Measurements from ENCODE around the gene PPP3R2.
"Not testable (repeated sequence)": the region's sequence is repeated elsewhere in the genome, so short reads cannot be mapped to it uniquely, and the experiment has no call there.

PPP3R2 gene

DNA sequence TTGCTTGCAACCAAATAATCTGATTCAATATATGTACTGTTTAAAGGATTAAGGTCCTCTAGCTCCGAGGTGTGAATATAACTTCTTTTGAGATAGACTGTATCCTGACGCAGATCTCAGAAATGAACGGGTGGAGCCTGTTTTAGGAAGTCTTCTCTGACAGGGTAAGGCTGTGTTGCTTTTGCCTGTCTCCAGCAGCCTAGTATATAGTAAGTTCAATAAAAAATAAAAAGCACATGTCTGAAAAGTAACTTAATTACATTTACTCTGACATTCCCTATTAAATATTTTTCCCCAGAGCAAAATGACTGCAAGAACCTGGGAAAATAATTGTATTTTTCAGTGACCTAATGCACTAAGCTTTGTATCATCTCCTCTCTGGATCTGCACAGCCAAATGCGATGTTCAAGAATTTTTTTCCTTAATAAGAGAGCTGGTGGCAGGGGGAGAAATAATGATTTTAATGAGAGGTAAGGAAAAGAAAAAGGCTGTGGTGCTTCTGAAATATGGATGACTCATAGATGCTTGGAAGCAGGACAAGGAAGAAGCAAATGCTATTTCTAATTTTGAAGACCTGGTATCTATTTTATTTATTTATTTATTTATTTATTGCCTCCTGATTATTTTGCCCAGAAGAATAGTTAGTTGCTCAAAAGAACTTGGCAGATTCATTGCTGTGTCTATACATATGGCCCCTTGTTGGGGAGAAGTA is 7.3 kb downstream of the PPP3R2 start:
- no peak for DNase-seq (ENCODE audit: low read depth)

DNA sequence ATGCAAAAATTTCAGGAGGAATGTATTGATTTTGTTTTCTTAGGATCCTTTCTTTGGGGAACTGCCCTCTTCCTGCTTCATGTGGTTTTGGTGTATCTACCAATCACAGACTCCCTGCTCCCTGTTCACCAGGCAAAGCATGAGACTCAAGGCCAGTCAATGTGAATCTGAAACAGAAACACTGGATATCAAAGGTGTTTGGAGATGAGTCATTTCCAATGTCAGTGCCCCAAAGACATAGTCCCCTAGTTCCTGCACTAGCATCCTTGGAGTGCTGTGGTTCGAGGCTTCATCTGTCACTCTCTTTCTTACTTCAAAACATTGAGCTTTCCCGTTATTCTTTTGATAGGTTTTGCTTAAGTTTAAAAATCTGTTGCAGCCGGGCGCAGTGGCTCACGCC is 8.1 kb downstream of the PPP3R2 start:
- DNase-seq (ENCODE audit: low read depth), result no peak

DNA sequence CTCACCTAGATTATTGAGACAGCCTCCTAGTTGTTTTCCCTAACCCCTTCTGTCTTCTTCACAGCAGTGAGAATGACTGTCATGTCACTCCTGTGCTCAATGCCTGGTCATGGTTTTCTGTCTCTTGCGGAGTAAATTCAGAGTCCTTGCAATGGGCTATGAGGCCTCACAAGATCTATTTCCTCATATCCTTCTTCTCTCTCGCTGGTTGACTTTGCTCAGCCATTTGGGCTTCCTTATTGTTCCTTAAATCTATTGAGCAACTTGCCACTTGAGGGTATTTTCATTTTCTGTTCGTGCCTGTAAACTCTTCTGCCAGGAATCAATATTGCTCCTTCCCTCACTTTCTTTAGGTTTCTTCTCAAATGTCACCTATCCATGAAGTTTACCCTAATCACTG is 9.0 kb downstream of the PPP3R2 start:
- DNase-seq (ENCODE audit: low read depth), result no peak

DNA sequence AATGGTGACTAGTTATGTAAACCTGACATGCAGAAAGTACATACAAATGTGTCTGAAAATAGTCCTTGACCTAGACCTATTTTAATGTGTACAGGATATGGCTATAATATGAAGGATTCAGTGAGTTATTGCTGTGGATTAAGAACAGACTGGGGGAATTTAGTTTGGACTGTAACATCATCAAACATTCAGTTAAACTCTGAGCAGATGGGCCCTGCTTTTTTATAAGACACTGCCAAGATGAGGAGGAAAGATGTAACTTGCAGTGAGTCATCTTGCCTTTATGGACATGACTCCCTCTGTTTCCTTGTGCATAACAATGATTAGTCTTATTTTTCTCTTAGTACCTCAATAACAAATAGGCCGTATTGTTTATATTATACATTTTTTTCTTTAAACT is 12.2 kb downstream of the PPP3R2 start:
- no peak for DNase-seq (ENCODE audit: low read depth)

DNA sequence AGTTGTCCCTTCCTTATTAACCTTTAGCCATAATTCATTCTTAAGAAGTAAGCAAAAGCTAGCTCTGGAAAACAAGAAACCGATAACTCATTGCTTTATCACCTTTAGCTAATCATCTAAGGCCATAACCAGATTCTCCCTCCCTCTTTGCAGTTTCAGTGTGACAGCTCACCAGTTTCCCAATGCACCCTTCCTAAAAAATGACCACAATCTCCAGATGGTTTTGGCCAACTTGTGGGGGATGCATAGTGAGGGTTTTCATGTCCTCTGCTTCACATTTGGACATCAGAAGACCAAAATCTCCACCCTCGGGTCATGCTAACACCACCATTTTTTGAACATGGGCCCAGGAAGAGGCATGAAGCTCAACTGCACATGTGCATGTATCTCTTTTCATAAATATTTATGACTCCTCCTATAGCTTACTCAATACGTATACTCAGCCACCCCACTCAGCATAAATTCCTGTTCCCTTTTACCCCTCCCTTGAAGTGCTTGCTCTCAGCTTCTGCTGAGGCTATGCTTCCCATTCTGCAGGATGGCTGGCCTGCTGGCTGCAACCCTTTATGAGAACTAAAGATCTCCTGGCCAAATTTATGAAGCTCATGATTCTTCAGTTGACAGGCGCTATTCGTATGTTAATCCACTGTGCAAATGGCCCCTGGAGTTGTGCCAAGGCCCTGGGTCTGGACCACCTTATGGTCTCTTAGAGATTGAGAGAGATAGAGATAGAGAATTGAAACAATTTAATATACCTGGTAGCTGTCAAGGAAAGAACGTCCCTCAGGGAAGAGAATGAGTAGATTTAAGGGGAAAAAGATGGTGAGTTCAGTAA is 14.8 kb downstream of the PPP3R2 start:
- DNase-seq (ENCODE audit: low read depth), result no peak

DNA sequence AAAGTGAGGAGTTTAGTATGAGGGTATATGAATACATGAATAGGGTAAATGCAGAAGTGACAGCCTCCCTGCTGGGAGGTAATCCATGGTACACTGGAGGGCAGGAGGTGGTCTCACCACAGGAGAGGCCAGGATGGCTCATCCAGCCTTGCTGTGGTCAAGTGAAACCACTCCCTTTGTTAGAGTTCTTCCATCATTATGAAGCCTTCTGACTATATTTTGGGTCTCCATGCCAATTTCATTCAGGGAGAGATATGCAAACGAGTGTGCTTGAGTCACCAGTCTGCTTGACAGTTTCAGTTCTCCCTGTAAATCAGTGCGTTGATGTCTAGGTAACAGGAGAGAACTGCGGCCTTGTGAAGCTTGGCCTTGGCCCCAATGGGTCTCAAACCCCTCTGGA is 16.4 kb downstream of the PPP3R2 start:
- no peak for DNase-seq (ENCODE audit: low read depth)

DNA sequence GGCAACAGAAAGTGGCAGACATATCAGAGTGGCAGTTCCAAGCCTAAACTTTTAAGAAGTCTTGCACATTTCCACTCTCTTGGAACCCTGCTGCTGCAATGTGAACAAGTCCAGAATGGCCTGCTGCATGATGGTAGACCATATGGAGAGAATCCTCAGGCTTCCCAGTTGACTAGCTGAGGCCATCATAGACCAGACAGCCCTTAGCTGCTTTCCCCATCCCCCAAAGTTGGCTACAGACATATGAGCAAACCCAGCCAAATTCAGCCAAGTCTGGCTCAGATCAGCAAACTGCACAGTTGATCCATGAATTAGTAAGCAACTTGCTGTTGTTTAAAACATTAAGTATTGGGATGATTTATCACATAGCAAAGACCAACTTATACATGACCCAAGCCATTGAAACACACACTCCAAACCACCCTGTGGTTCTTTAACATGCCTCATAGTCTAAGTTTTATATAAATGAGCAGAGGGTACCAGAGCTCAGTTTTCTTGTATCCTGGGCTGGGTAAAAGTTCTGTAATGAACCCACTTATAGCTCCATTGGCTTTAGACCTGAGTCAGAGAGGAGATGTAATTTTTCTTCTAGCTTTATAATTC is 19.9 kb downstream of the PPP3R2 start:
- no peak for DNase-seq (ENCODE audit: low read depth)

DNA sequence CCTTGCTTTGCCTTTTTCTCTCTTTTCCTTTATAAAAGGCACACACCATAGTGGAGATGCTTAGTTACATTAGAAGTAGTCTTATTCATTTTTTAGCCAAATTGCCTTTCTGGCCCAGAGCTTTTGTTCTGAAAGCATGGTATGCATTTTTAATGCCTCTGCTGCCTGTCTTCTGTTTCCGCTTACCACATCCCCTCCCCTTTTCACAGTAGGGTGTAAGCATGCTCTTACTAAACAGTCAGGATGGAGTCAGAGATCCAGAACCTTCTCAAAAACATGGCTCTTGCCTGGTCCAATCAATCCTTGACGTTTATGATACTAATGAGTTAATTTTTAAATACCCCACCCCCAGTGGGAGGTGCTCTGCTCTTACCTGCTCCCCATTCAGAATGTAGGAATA is 22.5 kb downstream of the PPP3R2 start:
- DNase-seq (ENCODE audit: low read depth), result no peak

DNA sequence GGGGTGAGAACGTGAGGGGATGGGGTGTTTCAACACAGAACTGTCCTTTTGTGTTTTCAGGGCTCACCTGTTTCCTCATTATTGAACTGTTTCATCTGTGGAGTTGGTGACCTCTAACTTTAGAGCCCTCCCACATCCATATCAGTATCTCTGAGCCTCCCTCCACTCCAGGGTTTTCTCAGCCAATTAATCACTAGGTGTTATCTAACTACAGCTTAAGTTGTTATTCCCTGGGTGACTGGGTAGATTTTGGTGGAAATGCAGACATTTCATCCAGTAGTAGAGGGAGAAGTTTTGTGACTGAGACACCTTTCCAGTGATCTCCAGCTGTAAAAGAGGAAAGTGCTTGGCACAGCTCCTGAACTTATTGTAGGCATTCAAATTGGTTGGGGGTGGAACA is 23.7 kb downstream of the PPP3R2 start:
- no peak for DNase-seq (ENCODE audit: low read depth)

DNA sequence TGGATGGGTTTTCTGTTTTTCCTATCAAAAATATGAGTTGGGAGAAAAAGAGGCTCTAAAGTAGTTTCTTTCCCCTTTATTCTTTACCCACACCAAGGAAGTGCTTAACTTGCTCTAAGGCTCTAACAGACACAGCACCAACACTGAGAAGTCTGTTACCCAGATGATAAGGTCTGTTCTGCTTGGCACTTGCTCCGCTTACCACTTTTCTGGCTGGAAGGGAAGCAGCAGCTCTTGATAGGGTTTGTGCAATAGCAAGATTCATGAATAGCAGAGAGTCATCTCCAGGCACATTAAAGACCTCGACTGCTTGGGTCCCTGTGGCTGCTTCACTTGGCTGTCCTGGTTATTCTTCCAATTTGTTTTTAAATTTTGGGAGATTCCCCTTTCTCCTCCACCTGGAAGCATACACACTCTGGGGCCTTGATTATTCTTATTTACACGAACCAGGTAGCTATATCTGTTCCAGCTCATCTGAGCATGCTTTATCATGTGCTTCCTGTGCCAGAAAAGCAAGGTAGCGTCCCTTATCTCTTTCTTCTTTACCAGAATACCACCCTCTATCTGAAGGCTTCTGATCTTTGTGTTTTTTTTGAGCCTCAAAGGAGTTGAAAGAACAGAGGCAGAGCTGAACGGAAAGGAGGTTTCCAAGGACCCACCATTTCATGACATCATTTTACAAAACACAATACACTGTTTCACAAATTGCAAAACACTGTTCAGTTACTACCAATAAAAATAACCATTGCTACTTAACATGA is 24.8 kb downstream of the PPP3R2 start:
- DNase-seq (ENCODE audit: low read depth), result no peak

DNA sequence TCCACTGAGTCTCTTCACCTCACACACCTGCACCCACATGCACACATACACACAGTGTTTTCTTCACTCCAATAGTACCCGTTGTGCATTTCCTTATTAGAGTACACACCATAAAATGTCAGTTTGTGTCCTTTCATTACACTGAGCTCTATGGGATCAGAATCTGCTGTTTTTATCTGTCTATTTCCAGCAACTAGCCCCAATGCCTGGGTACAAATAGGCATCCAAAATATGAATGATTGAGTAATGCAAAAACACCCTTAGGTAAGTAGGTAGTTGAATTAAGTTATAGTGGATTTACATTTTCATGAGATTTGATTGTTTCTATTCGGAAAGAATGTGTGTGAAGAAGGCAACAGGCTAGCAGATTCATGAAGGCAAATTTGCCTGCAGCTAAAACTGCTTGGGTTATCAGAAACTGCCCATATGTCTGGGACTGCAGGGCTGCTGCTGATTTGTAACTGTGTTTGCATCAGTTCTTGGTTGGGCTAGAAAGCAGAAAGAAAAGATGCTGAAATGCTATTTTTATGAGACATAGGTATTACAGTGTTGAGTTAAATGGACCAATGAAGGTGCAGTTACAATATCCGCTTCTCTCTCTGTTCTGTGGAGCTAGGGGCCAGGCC is 26.9 kb downstream of the PPP3R2 start:
- DNase-seq (ENCODE audit: low read depth), result no peak

DNA sequence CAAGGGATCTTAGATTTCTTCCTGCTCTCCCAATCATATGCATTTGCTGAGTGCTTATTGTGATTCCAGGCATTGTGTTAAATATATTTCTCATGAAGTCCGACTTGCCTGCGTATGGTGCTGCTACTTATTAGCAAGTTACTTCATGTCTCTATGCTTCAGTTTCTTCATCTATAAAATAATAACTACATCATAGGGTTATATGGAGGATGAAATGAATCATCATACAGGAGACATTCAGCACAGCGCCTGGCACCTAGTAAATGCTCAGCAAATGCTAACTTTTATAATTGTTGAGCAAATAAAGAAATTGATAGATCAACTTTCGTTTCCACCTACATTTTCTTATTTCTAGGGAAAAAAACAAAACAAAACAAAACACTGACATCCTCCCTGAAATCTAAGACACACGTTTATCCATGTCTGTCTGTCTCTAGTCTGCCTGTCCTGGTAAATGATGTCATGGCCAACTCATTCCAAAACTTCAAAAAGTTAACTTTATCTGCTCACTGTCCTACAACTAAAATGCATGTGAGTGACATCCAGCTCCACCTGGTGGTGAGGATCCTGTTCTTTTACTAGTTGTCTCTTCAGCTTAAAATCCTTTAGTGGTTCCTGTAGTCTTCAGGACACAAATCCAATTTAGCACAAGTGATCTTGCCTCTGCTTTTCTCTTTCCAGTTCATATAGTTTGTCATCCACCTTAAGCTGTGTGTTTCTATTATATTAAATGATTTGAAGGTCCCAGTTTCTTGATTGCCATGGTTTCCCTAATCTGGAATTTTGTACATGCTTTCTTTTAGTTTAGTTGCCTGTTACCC is 27.7 kb downstream of the PPP3R2 start:
- DNase-seq (ENCODE audit: low read depth), result no peak

DNA sequence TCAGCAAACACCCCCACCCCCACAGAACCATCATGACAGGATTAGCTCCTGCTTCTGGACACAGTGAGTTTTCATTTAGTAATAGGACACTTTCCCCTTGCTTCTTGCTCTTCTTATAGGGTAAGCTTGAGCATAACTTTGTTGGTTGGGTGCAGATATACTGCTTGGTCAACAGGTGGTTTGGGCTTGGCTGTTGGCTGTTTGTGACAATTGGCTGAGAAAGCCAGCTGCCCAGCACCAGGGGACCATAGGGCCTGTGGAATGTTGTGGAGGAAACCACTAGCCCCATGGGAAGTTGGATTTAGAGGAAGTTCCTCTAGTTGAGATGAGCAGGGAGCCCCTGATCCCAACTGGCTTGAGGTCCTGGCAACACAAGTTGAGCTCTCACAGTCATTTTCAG is 30.5 kb downstream of the PPP3R2 start:
- DNase-seq (ENCODE audit: low read depth), result no peak

DNA sequence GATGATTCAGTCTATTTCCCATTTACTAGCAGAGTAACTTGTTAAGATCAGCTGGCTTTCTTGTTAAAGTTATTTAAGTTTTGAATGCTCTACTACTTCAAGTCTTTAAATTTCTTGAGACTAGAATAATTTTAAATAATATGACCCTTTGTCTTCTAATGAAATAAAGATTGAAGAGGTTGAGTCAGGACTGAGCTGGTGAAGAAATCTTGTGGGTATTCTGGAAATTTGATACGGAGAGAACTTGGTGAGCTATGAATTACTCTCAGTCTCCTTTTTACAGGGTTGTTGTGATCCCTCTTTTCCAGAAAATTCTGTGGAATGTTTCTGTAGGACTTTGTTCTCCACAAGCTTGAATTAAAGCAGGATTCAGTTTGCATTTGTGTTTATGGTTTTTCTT is 31.8 kb downstream of the PPP3R2 start:
- DNase-seq (ENCODE audit: low read depth), result no peak

DNA sequence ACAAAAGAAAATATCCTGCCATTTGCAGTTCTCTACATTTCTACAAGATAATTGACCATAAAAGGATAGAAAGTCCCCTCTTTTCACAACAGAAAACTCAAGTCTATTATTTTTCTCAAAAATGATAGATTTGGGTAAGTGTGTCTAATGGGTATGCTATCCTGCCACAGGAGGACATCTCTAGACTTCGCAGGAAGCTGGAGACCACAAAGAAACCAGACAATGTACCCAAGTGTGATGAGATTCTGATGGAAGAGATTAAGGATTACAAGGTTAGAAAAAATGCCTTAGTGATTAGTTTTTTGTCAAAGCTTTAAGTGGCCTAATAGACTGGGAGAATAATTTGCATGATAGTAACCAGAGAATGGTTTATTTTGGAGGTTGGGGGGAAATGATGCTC is 33.0 kb downstream of the PPP3R2 start:
- no peak for DNase-seq (ENCODE audit: low read depth)

DNA sequence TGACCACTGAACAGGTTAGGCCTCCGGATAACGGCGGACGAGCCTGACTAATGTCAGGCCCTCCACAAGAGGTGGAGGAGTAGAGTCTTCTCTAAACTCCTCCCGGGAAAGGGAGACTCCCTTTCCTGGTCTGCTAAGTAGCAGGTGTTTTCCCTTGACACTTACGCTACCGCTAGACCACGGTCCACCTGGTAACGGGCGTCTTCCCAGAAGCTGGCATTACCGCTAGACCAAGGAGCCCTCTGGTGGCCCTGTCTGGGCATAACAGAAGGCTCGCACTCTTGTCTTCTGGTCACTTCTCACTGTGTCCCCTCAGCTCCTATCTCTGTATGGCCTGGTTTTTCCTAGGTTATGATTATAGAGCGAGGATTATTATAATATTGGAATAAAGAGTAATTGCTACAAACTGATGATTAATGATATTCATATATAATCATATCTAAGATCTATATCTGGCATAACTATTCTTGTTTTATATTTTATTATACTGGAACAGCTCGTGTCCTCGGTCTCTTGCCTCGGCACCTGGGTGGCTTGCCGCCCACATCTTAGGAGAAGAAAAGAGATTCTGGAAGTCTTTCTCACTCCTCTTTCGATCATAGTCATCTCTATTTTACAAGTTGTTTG is 45.2 kb downstream of the PPP3R2 start:
- not testable (repeated sequence) for DNase-seq (ENCODE audit: low read depth)

DNA sequence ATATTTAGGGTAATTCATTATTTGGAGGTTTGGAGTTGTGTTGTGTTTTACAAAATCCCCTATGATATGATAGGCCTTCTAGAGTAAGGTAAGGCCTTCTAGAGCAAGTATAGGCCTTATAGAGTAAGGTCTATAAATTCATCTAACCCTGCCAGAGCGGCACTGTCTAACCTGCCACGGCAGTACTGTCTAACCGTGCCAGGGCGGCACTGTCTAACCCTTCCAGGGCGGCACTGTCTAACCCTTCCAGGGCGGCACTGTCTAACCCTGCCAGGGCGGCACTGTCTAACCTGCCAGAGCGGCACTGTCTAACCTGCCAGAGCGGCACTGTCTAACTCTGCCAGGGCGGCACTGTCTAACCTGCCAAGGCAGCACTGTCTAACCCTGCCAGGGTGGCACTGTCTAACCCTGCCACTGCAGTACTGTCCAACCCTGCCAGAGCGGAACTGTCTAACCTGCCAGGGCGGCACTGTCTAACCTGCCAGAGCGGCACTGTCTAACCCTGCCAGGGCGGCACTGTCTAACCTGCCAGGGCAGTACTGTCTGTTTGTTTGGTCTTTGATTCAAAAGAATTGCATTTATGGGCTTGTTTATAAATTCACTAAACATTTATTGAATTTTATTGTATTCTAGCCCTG is 51.6 kb downstream of the PPP3R2 start:
- DNase-seq (ENCODE audit: low read depth), result no peak

Measured in stimulated activated CD8-positive, alpha-beta memory T cell treated with anti-CD3 and anti-CD28 coated beads, Interleukin-15, amount 100 ng/mL, for 24 hours (primary cell).